ENCODE data around the gene RICTOR. TPM values are rescaled to one million over a fixed set of nuclear protein-coding genes. Genes with fewer than 3 reads are reported as not detected.

The RICTOR gene
- polyA plus RNA-seq, 1 donor from 2014 or later, result 12.9 TPM

DNA sequence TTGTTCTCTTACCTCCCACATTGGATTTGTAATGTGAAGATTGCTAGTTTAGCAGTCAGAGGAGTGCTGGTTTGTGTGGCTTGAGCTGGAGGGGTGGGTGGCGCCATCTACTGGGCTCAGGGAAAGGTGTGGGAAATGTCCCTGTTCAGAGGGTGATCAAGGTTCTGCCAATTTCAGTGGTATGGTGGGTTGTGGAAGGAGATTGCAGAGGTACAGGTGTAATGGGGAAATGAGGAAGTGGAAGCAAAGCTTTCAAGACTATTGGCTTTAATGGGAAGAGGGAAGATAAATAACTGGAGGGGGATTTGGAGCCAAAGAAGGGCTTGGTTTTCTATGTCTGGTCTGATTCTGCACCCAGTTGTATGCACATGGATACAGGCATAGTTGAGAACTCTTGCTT is 152.0 kb downstream of the RICTOR start:
- no peaks in the 10 kb centered on the region for H3K9me2 ChIP-seq (ENCODE audit: insufficient read depth, low read length)
- H3K36me3 ChIP-seq (ENCODE audit: insufficient read depth, low read length), result no peaks in the 10 kb centered on the region
- no peaks in the 10 kb centered on the region for H3K27me3 ChIP-seq (ENCODE audit: insufficient read depth, low read depth, low read length)
- no peaks in the 10 kb centered on the region for H3K9me3 ChIP-seq (ENCODE audit: low read length)
- H3K4me2 ChIP-seq (ENCODE audit: low read length), result no peak overlapping the region
- H4K20me1 ChIP-seq (ENCODE audit: insufficient read depth), result no peaks in the 10 kb centered on the region
- H2AFZ ChIP-seq (ENCODE audit: low read depth, low read length), result no peak overlapping the region
- no peak for TF ChIP-seq MXI1 (conservative IDR thresholded peaks at IDR 0.05; ENCODE audit: poor library complexity, severe bottlenecking)
- no peak for TF ChIP-seq EZH2 (IDR thresholded peaks at IDR 0.05; ENCODE audit: borderline replicate concordance, insufficient read depth, low read length, poor library complexity, severe bottlenecking)
- no peak for TF ChIP-seq TAF1 (IDR thresholded peaks at IDR 0.05; ENCODE audit: low read depth)
- TF ChIP-seq, protein P1, sequence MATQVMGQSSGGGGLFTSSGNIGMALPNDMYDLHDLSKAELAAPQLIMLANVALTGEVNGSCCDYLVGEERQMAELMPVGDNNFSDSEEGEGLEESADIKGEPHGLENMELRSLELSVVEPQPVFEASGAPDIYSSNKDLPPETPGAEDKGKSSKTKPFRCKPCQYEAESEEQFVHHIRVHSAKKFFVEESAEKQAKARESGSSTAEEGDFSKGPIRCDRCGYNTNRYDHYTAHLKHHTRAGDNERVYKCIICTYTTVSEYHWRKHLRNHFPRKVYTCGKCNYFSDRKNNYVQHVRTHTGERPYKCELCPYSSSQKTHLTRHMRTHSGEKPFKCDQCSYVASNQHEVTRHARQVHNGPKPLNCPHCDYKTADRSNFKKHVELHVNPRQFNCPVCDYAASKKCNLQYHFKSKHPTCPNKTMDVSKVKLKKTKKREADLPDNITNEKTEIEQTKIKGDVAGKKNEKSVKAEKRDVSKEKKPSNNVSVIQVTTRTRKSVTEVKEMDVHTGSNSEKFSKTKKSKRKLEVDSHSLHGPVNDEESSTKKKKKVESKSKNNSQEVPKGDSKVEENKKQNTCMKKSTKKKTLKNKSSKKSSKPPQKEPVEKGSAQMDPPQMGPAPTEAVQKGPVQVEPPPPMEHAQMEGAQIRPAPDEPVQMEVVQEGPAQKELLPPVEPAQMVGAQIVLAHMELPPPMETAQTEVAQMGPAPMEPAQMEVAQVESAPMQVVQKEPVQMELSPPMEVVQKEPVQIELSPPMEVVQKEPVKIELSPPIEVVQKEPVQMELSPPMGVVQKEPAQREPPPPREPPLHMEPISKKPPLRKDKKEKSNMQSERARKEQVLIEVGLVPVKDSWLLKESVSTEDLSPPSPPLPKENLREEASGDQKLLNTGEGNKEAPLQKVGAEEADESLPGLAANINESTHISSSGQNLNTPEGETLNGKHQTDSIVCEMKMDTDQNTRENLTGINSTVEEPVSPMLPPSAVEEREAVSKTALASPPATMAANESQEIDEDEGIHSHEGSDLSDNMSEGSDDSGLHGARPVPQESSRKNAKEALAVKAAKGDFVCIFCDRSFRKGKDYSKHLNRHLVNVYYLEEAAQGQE (IDR thresholded peaks at IDR 0.05; ENCODE audit: borderline replicate concordance), result no peak
- TF ChIP-seq SMC3 (conservative IDR thresholded peaks at IDR 0.05; ENCODE audit: poor library complexity), result peak; percentile 61
- TF ChIP-seq RAD21 (conservative IDR thresholded peaks at IDR 0.05), result peak; percentile 48
- TF ChIP-seq, protein P2, sequence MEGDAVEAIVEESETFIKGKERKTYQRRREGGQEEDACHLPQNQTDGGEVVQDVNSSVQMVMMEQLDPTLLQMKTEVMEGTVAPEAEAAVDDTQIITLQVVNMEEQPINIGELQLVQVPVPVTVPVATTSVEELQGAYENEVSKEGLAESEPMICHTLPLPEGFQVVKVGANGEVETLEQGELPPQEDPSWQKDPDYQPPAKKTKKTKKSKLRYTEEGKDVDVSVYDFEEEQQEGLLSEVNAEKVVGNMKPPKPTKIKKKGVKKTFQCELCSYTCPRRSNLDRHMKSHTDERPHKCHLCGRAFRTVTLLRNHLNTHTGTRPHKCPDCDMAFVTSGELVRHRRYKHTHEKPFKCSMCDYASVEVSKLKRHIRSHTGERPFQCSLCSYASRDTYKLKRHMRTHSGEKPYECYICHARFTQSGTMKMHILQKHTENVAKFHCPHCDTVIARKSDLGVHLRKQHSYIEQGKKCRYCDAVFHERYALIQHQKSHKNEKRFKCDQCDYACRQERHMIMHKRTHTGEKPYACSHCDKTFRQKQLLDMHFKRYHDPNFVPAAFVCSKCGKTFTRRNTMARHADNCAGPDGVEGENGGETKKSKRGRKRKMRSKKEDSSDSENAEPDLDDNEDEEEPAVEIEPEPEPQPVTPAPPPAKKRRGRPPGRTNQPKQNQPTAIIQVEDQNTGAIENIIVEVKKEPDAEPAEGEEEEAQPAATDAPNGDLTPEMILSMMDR (IDR thresholded peaks at IDR 0.05; ENCODE audit: poor library complexity, severe bottlenecking), result peak; percentile 61
- H3K27ac ChIP-seq (ENCODE audit: low read length), result no peak overlapping the region
- no peaks in the 10 kb centered on the region for H3F3A ChIP-seq (ENCODE audit: insufficient read depth, low read length, poor library complexity, severe bottlenecking)
- no peak overlapping the region for H3K9ac ChIP-seq (ENCODE audit: low read length)
- H3K4me3 ChIP-seq (ENCODE audit: low read length), result no peak overlapping the region
- no peaks in the 10 kb centered on the region for H3K79me2 ChIP-seq (replicated peaks; ENCODE audit: insufficient read depth, low read length)

DNA sequence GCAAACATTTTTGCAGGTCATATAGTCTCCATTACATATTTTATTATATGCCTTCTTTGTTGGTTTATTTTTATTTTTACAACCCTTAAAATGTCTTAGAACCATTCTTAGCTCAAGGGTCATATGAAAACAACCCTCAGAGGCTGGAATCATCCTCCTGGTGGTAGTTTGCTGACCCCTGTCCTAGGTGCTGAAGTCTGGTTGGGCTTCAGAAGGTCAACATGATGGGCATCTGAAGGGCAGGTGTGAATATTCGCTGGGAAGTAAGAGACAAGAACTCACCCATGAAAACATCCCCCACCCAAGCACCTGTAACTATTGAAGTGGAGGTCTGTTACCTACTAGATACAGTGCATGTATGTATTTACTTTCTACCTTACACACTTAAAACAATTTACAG is 153.0 kb downstream of the RICTOR start:
- no peaks in the 10 kb centered on the region for H3F3A ChIP-seq (ENCODE audit: insufficient read depth, low read length, poor library complexity, severe bottlenecking)

More for the DNA sequence above, 153.0 kb downstream of the RICTOR start:
- Histone ChIP-seq H3K27me3 (ENCODE audit: insufficient read depth, low read depth, low read length) (no peaks in the 10 kb centered on the region), H3K36me3 (ENCODE audit: insufficient read depth, low read length) (no peaks in the 10 kb centered on the region), H4K20me1 (ENCODE audit: insufficient read depth) (no peaks in the 10 kb centered on the region), H3K4me2 (ENCODE audit: low read length) (no peak overlapping the region), H3K9me3 (ENCODE audit: low read length) (no peaks in the 10 kb centered on the region), H3K79me2 (replicated peaks; ENCODE audit: insufficient read depth, low read length) (no peaks in the 10 kb centered on the region), H3K27ac (ENCODE audit: low read length) (no peak overlapping the region), H2AFZ (ENCODE audit: low read depth, low read length) (no peak overlapping the region), H3K9me2 (ENCODE audit: insufficient read depth, low read length) (no peaks in the 10 kb centered on the region), H3K9ac (ENCODE audit: low read length) (no peak overlapping the region), H3K4me3 (ENCODE audit: low read length) (no peak overlapping the region)
- TF ChIP-seq MXI1 (conservative IDR thresholded peaks at IDR 0.05; ENCODE audit: poor library complexity, severe bottlenecking), result no peak
- no peak for TF ChIP-seq SMC3 (conservative IDR thresholded peaks at IDR 0.05; ENCODE audit: poor library complexity)
- TF ChIP-seq, protein P2 (IDR thresholded peaks at IDR 0.05; ENCODE audit: poor library complexity, severe bottlenecking), result no peak
- TF ChIP-seq RAD21 (conservative IDR thresholded peaks at IDR 0.05), result no peak
- TF ChIP-seq TAF1 (IDR thresholded peaks at IDR 0.05; ENCODE audit: low read depth), result no peak

All from neural cell (in vitro differentiated cells).